ENCODE results near the gene RHCG. TPM values are rescaled to one million over a fixed set of nuclear protein-coding genes. Genes with fewer than 3 reads are reported as not detected.

Gene RHCG
- not detected in 2 replicates for total RNA-seq

DNA sequence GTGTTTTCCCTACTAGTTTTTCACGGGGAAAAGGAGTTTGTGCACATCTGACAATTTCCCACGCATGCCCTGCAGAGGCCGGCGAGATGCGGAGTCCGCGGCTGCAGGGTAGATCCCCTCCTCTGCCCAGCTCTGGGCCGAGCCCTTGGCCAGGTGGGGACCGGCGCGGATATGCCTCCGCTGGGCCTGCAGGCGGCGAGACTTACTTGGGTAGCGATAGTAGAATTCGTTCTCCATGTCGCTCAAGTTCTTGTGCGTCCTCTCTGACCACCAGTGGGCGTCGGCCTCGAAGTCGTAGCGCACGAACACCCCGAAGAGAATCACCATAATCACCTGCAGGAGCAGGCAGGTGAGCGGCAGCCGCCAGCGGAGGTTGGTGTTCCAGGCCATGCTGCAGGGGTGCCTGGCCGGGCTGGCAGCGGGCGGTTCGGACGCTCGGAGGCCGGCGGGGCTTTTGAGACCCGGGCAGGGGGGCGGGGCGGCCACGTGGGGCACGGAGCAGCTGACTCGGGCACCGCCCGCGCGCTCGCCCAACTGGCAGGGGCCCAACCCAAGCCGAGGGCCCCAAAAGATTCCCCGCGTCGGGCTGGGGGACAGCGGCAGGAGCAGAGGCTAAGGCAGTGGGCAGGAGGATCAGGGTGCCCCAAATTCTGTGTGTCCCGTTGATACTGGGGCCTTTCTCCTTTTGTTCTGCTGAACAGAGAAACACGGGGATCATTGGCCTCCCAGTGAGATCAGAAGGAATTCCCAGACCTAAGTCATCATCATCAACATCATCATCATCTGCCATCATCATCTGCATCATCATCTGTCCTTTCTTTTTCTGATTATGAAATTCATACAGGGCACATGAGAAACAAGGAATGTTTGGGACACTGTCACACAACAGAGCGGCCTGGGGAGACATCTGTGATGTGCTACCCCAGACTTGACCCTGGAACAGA, at the start of gene RHCG:
RHCG (minus strand) TSS at position 429 of the 944 bp plus-strand sequence; CDS start at position 390, 39 bp downstream.

Other genes with a start within 250 kb of the RHCG start
- gene POLG, start 161.8 kb downstream of the RHCG start, total RNA-seq, result 30.7 and 40.3 TPM in 2 replicates
- gene TICRR, start 78.9 kb upstream of the RHCG start, total RNA-seq, result 0.69 and 0.88 TPM in 2 replicates
- gene KIF7, start 158.9 kb upstream of the RHCG start, total RNA-seq, result 27.4 and 28.3 TPM in 2 replicates
- gene PLIN1, start 182.8 kb upstream of the RHCG start, total RNA-seq, result 15.8 and 16.5 TPM in 2 replicates
- gene PEX11A, start 194.2 kb upstream of the RHCG start, total RNA-seq, result 6.4 and 7.4 TPM in 2 replicates
- 0.10 TPM in 1 of 2 replicates, not detected in the other for gene WDR93, start 194.2 kb upstream of the RHCG start, total RNA-seq

All from cardiac ventricle fibroblast (primary cell).